Heart left ventricle (tissue), 13 donors: ENCODE data around the gene ENTR1.

Experiments
- POLR2A ChIP-seq, 2 donors: fragments of 450-650 bp; IDR thresholded peaks; one replicate each; pipeline ENCODE4 v1.6.1; 2017; ENCODE audit warnings: antibody characterized with exemption in 2 of 2, mild to moderate bottlenecking in 2 of 2, moderate library complexity in 2 of 2
- TF ChIP-seq, protein P1 (sequence below), 12 donors: fragments of 200-600 bp; sonication (generic) in 4 of 12; IDR thresholded peaks; one replicate each; pipeline versions ENCODE4 v1.5.0 to v1.8.0; 2018 to 2022; ENCODE audit warnings: antibody characterized with exemption in 12 of 12, mild to moderate bottlenecking in 5 of 12
- donor health status: ischemic (EF 13 %, LVEDD 7.1; RV severe dilation, severe dysfunction).
- donor health status: DM: no; HTN: yes; CAD: no.
- donor health status: DM: no; HTN: no; CAD: no.
- donor health status: ischemic (EF 25% LVEDD 6.9; RV normal size, moderate dysfunction).
- donor health status: ischemic (EF 25% LVEDD 5.7; RV mildly dilated, moderate dysfunction).
- donor health status: ischemic (EF 35%, LVEDD 5.7; RV mildly dilated, moderate dysfunction).
- donor health status: nonischemic (EF 11% LVEDD 7.7; RV severe dilation, severe dysfunction).
- donor health status: DM: yes; HTN: yes; CAD: no.
- donor health status: PGD.
- donor health status: ischemic (EF 29% LVEDD 5.4; RV normal size, mild dysfunction).
- donor health status: nonischemic (EF 23%, LVEDD 6.1; RV moderate dilation, normal function).

DNA sequence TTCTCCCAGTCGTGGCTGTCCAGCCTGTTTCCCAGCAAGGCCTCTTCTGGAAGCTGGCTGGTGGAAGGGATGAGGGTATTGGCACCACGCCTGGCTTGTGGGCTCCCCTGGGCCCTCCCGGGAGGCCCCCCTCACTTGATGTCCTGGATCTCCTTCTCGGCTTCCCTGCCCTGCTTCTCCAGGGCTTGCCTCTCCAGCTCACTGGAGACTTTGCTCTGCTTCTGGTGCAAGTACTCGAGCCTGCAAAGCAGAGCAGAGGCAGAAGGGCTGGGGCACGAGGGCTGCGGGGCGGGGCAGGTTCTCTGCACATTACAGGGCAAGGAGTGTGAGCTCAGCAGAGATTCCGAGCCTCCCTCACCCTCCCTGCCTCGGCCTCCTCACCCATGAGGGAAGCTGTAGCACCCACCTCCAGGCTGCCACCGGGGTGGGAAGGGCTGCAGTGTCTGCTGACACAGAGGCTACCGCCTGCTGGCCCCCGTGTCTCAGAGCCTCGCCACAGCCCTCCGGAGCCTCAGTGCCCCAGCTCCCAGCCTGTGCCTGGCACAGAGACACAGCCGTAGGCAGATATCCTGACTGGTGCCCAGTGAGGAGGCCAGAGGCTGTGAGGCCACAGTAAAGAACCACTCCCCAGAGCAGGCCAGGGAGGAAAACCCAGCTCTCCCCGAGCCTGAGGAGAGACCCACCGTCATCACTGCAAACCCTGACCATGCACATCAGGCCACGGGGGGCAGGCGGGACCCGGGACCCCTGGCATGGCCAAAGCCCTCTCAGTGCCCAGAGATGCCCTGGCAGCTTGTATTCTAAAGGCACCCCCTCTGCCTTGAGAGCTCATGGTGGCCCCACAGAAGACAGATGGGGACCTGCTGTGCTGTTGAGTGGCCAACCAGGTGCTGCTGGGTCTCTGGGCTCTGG, 17.6 kb downstream of the ENTR1 start:
- TF ChIP-seq, protein P1, sequence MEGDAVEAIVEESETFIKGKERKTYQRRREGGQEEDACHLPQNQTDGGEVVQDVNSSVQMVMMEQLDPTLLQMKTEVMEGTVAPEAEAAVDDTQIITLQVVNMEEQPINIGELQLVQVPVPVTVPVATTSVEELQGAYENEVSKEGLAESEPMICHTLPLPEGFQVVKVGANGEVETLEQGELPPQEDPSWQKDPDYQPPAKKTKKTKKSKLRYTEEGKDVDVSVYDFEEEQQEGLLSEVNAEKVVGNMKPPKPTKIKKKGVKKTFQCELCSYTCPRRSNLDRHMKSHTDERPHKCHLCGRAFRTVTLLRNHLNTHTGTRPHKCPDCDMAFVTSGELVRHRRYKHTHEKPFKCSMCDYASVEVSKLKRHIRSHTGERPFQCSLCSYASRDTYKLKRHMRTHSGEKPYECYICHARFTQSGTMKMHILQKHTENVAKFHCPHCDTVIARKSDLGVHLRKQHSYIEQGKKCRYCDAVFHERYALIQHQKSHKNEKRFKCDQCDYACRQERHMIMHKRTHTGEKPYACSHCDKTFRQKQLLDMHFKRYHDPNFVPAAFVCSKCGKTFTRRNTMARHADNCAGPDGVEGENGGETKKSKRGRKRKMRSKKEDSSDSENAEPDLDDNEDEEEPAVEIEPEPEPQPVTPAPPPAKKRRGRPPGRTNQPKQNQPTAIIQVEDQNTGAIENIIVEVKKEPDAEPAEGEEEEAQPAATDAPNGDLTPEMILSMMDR (IDR thresholded peaks at IDR 0.05): no peak
- TF ChIP-seq POLR2A (IDR thresholded peaks at IDR 0.05): no peak
